IMR-90 (cell line): Measurements from ENCODE around the gene DHDH.

Experiments
- CTCF ChIP-seq: conservative IDR thresholded peaks from 2 replicates; pipeline ENCODE4 v1.5.1; 2012; ENCODE audit warnings: mild to moderate bottlenecking, low read depth, low read length, improper control_type of control experiment
- FOS ChIP-seq: fragments of 150-350 bp; IDR thresholded peaks from 2 replicates; pipeline ENCODE4 v1.6.1; 2016; ENCODE audit warnings: low read depth, low read length
- MAZ ChIP-seq: IDR thresholded peaks from 2 replicates; pipeline ENCODE4 v1.6.1; 2012; ENCODE audit warnings: low read depth, mild to moderate bottlenecking, low read length, improper control_type of control experiment, moderate library complexity, borderline replicate concordance
- POLR2A ChIP-seq: IDR thresholded peaks from 2 replicates; pipeline ENCODE4 v1.6.1; 2012; ENCODE audit warnings: mild to moderate bottlenecking, low read depth, low read length
- USF2 ChIP-seq: fragments of 150-350 bp; IDR thresholded peaks from 2 replicates; pipeline ENCODE4 v1.6.1; 2017; ENCODE audit warnings: mild to moderate bottlenecking, antibody characterized with exemption, low read length, low read depth

DNA sequence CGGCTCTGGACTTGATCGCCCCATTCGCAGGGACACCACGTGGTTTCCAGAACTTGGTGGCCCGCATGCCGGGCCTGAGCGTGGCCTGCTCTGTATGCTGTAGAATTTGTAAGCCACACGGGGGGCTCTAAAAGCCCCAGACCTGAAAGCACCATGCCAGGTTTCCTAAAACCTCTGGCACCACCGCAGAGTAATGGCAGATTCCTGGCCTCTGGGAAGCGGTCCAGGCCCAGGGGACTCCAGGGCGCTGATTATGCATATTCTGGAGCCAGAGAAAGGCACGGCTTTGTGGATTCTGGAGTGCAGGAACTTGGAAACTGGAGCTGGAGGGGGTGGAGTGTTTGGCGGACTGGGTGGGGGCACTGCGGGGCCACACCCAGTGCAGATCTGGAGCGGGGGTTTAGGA lies 35.3 kb downstream of the DHDH start:
- TF ChIP-seq FOS (no peak), CTCF (no peak), POLR2A (no peak), MAZ (no peak), USF2 (no peak)
